ENCODE measurements around the gene STAT6.

STAT6 gene

GRCh38 chr12:57119294-57120085 is 8.3 kb upstream of the STAT6 start:
- H3K36me3 ChIP-seq (ENCODE audit: control insufficient read depth in 2 of 2, insufficient read depth in 1 of 2, low read length in 2 of 2), result no peaks in the 10 kb centered on the region
- TF ChIP-seq, protein P1, sequence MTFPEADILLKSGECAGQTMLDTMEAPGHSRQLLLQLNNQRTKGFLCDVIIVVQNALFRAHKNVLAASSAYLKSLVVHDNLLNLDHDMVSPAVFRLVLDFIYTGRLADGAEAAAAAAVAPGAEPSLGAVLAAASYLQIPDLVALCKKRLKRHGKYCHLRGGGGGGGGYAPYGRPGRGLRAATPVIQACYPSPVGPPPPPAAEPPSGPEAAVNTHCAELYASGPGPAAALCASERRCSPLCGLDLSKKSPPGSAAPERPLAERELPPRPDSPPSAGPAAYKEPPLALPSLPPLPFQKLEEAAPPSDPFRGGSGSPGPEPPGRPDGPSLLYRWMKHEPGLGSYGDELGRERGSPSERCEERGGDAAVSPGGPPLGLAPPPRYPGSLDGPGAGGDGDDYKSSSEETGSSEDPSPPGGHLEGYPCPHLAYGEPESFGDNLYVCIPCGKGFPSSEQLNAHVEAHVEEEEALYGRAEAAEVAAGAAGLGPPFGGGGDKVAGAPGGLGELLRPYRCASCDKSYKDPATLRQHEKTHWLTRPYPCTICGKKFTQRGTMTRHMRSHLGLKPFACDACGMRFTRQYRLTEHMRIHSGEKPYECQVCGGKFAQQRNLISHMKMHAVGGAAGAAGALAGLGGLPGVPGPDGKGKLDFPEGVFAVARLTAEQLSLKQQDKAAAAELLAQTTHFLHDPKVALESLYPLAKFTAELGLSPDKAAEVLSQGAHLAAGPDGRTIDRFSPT (tag by site-specific recombination; IDR thresholded peaks at IDR 0.05), result no peak
- TF ChIP-seq ZNF514 (tag by site-specific recombination; IDR thresholded peaks at IDR 0.05), result no peak
- TF ChIP-seq ZNF266 (tag by site-specific recombination; IDR thresholded peaks at IDR 0.05; ENCODE audit: low read depth), result no peak
- no peak for TF ChIP-seq ZNF518A (tag by site-specific recombination; conservative IDR thresholded peaks at IDR 0.05; ENCODE audit: low read depth)
- TF ChIP-seq ZNF404 (tag by site-specific recombination; IDR thresholded peaks at IDR 0.05), result no peak
- TF ChIP-seq ZNF585B (tag by site-specific recombination; IDR thresholded peaks at IDR 0.05), result no peak
- TF ChIP-seq ZNF112 (tag by site-specific recombination; IDR thresholded peaks at IDR 0.05), result no peak
- TF ChIP-seq ZNF677 (tag by site-specific recombination; IDR thresholded peaks at IDR 0.05), result no peak
- no peak for TF ChIP-seq ZNF571 (tag by site-specific recombination; IDR thresholded peaks at IDR 0.05)
- TF ChIP-seq ZNF157 (tag by site-specific recombination; IDR thresholded peaks at IDR 0.05), result no peak
- TF ChIP-seq ZNF521 (tag by site-specific recombination; IDR thresholded peaks at IDR 0.05), result no peak
- no peak for TF ChIP-seq ZNF664 (tag by site-specific recombination; IDR thresholded peaks at IDR 0.05)
- ChIA-PET POLR2A (no interaction called here), CTCF (interaction anchor here (0.6 to 2.2 kb wide), 7 partner anchors 8 to 556 kb away, joined by 3 to 14 read pairs (median 3); partner anchors contain the start of genes LRP1 and STAT6)
- no peaks in the 10 kb centered on the region for H3K4me1 ChIP-seq (ENCODE audit: control insufficient read depth, insufficient read depth, low read length)
- no peak overlapping the region for H3K27ac ChIP-seq (ENCODE audit: extremely low read depth, low read depth, low read length)
- no peaks in the 10 kb centered on the region for H3K9me3 ChIP-seq (ENCODE audit: control insufficient read depth, insufficient read depth, low read depth, low read length)
- H3K4me3 ChIP-seq (ENCODE audit: low read depth, low read length), result no peak overlapping the region

DNA sequence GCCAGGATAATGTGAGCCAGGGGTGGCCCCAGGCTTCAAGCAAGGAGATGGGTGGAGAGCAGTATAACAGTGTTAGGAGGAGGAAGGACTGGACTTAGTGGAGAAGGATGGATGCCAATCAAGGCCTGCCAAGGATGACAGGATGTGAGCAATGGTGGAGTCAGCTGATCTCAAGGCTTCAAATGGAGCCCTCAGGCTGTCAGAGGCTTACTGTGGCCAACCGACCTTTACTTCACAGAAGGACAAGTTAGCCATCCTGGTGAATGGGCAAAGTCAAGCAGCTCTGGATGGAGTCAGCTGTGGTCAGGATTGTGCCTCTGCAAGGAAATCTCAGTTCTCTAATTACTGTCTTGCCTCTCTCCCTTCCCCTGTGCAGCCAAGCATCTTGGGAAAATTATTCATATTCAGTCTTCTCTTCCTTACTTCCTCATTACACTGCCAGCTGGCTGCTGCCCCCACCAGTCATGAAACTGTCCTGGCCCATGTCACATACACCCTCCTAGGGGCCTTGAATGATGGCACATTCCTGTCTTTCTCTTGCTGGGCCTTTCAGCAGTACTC is 7.6 kb upstream of the STAT6 start:
- Histone ChIP-seq H3K4me1 (ENCODE audit: control insufficient read depth, insufficient read depth, low read length) (no peaks in the 10 kb centered on the region), H3K27ac (ENCODE audit: extremely low read depth, low read depth, low read length) (no peak overlapping the region), H3K9me3 (ENCODE audit: control insufficient read depth, insufficient read depth, low read depth, low read length) (no peaks in the 10 kb centered on the region), H3K36me3 (ENCODE audit: control insufficient read depth in 2 of 2, insufficient read depth in 1 of 2, low read length in 2 of 2) (no peaks in the 10 kb centered on the region), H3K4me3 (ENCODE audit: low read depth, low read length) (no peak overlapping the region)
- TF ChIP-seq MEIS1 (CRISPR knock-in tag; IDR thresholded peaks at IDR 0.05; ENCODE audit: borderline replicate concordance) (no peak), PRDM10 (tag by site-specific recombination; IDR thresholded peaks at IDR 0.05) (peak; percentile 67)
- CTCF ChIA-PET, result interaction anchor here (0.6 to 2.3 kb wide), 6 partner anchors 9 to 111 kb away, joined by 3 to 8 read pairs (median 4); partner anchors contain the start of gene LRP1
- POLR2A ChIA-PET, result no interaction called here
